Adrenal gland (tissue), 5 donors: Measurements from ENCODE around the gene HIVEP1.
"Not testable (repeated sequence)": the region's sequence is repeated elsewhere in the genome, so short reads cannot be mapped to it uniquely, and the experiment has no call there.

Experiments
- CTCF ChIP-seq, 6 experiments: fragments of 450-650 bp in 4 of 6; fragments of 200-600 bp in 2 of 6; sonication (generic) in 1 of 6; IDR thresholded peaks; 1 replicate in 5 of 6; 2 replicates in 1 of 6; pipeline versions ENCODE4 v1.5.1 to v1.8.0; 2016 to 2021; ENCODE audit warnings: antibody characterized with exemption in 6 of 6, mild to moderate bottlenecking in 2 of 6, moderate library complexity in 1 of 6
- POLR2A ChIP-seq, 2 donors: fragments of 450-650 bp; IDR thresholded peaks; one replicate each; pipeline ENCODE4 v1.6.1; 2017; ENCODE audit warnings: antibody characterized with exemption in 2 of 2, mild to moderate bottlenecking in 2 of 2, moderate library complexity in 1 of 2
- donor health status: DM: no; HTN: no; CAD: no.

- not testable (repeated sequence) for TF ChIP-seq CTCF, POLR2A (IDR thresholded peaks at IDR 0.05)
Observed at GRCh38 chr6:12108376-12108775, 96.3 kb downstream of the HIVEP1 start.
